ENCODE results near the gene VPS45.
A peak's percentile ranks its signal among the peaks of the same experiment; 100 is the strongest.

Gene VPS45

DNA sequence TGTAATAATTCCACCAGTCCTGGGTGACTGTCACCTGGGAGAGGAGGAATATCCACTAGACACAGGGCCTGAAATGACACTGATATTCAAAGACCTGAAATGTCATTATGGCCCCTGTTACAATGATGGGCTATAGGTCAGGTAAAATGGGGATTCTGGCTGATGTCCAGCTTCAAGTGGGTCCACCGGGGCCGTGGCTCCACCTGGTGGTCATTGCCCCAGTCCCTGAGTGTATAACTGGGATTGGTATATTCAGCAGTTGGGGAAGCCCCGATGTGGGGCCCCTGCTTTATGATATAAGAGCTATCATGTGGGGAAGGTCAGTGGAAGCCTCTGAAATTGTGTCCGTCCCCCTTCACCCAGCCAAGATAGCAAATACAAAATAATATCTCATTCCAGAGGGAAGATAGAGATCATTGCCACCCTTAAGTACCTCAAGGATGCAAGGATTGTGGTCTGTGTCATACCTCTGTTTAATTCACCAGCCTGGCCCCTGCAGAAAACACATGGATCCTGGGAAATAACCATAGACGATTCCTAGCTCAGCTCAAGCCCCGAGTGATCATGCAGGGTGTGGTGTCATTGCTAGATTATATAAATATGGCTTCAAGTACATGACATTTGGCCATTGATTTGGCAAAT, 101.5 kb downstream of the VPS45 start:
- H3K4me1 ChIP-seq (ENCODE audit: control insufficient read depth, low read depth, low read length) = no peaks in the 10 kb centered on the region
- WGBS (ENCODE audit: extremely low coverage, insufficient coverage, low lambda C conversion rate) = no CpG with 5 or more reads among the region's 6 CpGs

DNA sequence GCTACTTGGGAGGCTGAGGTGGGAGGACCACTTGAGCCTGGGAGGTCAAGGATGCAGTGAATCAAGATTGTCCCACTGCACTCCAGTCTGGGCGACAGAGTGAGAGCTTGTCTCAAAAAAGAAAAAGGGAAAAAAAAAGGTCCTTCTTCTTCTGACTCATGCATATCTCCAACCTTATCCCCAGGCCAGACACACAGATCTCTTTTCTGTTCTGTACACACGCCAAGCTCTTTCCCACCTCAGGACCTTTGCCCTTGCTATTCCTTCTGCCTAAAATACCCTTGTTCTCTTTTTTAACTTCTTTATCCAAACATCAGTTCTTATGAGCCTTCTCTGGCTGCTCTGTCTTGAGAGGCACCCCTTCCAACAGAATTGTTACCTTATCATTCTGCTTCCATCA, 104.2 kb downstream of the VPS45 start:
- no CpG with 5 or more reads among the region's 2 CpGs for WGBS (ENCODE audit: extremely low coverage, insufficient coverage, low lambda C conversion rate)
- Histone ChIP-seq H3K4me2 (ENCODE audit: low read length) (no peak overlapping the region), H2BK120ac (ENCODE audit: low read depth, low read length) (no peak overlapping the region), H3K36me3 (ENCODE audit: control insufficient read depth, insufficient read depth, low read length) (no peaks in the 10 kb centered on the region), H2AK5ac (ENCODE audit: low read length) (no peak overlapping the region), H3K79me1 (ENCODE audit: low read length) (no peaks in the 10 kb centered on the region), H3K27me3 (ENCODE audit: insufficient read depth, low read length, poor library complexity) (no peaks in the 10 kb centered on the region), H4K8ac (ENCODE audit: low read depth, low read length) (no peak overlapping the region), H3K18ac (ENCODE audit: low read length) (no peak overlapping the region), H2BK15ac (replicated peaks; ENCODE audit: low read depth) (no peak overlapping the region), H3K23ac (ENCODE audit: low read length) (no peak overlapping the region), H3K79me2 (ENCODE audit: control insufficient read depth, insufficient read depth, low read length) (no peaks in the 10 kb centered on the region), H2BK5ac (ENCODE audit: low read length) (no peak overlapping the region), H3K4me3 (ENCODE audit: low read length) (no peak overlapping the region), H3K4me1 (ENCODE audit: control insufficient read depth, low read depth, low read length) (no peaks in the 10 kb centered on the region), H4K5ac (ENCODE audit: low read length) (no peak overlapping the region), H3K27ac (ENCODE audit: low read depth, low read length) (no peak overlapping the region), H3K4ac (ENCODE audit: low read depth, low read length) (no peak overlapping the region), H3K9ac (ENCODE audit: low read length) (no peak overlapping the region), H3K56ac (ENCODE audit: low read length) (no peak overlapping the region)
- DNase-seq = no peak

More for the DNA sequence above, 101.5 kb downstream of the VPS45 start:
- H3K56ac ChIP-seq (ENCODE audit: low read length) = no peak overlapping the region
- H2BK120ac ChIP-seq (ENCODE audit: low read depth, low read length) = no peak overlapping the region
- no peak overlapping the region for H2BK5ac ChIP-seq (ENCODE audit: low read length)
- no peak overlapping the region for H2AK5ac ChIP-seq (ENCODE audit: low read length)
- H3K18ac ChIP-seq (ENCODE audit: low read length) = no peak overlapping the region
- no peak overlapping the region for H4K5ac ChIP-seq (ENCODE audit: low read length)
- no peak overlapping the region for H3K9ac ChIP-seq (ENCODE audit: low read length)
- no peak overlapping the region for H3K23ac ChIP-seq (ENCODE audit: low read length)
- no peaks in the 10 kb centered on the region for H3K27me3 ChIP-seq (ENCODE audit: insufficient read depth, low read length, poor library complexity)
- no peak overlapping the region for H3K4me2 ChIP-seq (ENCODE audit: low read length)
- H3K4ac ChIP-seq (ENCODE audit: low read depth, low read length) = no peak overlapping the region
- H3K79me2 ChIP-seq (ENCODE audit: control insufficient read depth, insufficient read depth, low read length) = no peaks in the 10 kb centered on the region
- H4K8ac ChIP-seq (ENCODE audit: low read depth, low read length) = no peak overlapping the region
- H3K79me1 ChIP-seq (ENCODE audit: low read length) = no peaks in the 10 kb centered on the region
- H3K27ac ChIP-seq (ENCODE audit: low read depth, low read length) = no peak overlapping the region
- no peak overlapping the region for H2BK15ac ChIP-seq (replicated peaks; ENCODE audit: low read depth)
- peak; percentile 66 for DNase-seq
- H3K36me3 ChIP-seq (ENCODE audit: control insufficient read depth, insufficient read depth, low read length) = no peaks in the 10 kb centered on the region
- no peak overlapping the region for H3K4me3 ChIP-seq (ENCODE audit: low read length)

GRCh38 chr1:150173141-150173585, 105.6 kb downstream of the VPS45 start:
- no peaks in the 10 kb centered on the region for H3K4me1 ChIP-seq (ENCODE audit: control insufficient read depth, low read depth, low read length)
- H3K18ac ChIP-seq (ENCODE audit: low read length) = no peak overlapping the region
- no CpG with 5 or more reads among the region's 7 CpGs for WGBS (ENCODE audit: extremely low coverage, insufficient coverage, low lambda C conversion rate)
- H2BK120ac ChIP-seq (ENCODE audit: low read depth, low read length) = no peak overlapping the region
- H3K4me2 ChIP-seq (ENCODE audit: low read length) = no peak overlapping the region
- no peaks in the 10 kb centered on the region for H3K79me2 ChIP-seq (ENCODE audit: control insufficient read depth, insufficient read depth, low read length)
- H3K9ac ChIP-seq (ENCODE audit: low read length) = no peak overlapping the region
- H3K36me3 ChIP-seq (ENCODE audit: control insufficient read depth, insufficient read depth, low read length) = no peaks in the 10 kb centered on the region
- H3K79me1 ChIP-seq (ENCODE audit: low read length) = no peaks in the 10 kb centered on the region
- no peak overlapping the region for H3K56ac ChIP-seq (ENCODE audit: low read length)
- H3K4ac ChIP-seq (ENCODE audit: low read depth, low read length) = no peak overlapping the region
- no peak overlapping the region for H2AK5ac ChIP-seq (ENCODE audit: low read length)
- peak; percentile 57 for DNase-seq
- no peak overlapping the region for H2BK5ac ChIP-seq (ENCODE audit: low read length)
- H3K27me3 ChIP-seq (ENCODE audit: insufficient read depth, low read length, poor library complexity) = no peaks in the 10 kb centered on the region
- H3K27ac ChIP-seq (ENCODE audit: low read depth, low read length) = no peak overlapping the region
- no peak overlapping the region for H3K23ac ChIP-seq (ENCODE audit: low read length)
- H4K8ac ChIP-seq (ENCODE audit: low read depth, low read length) = no peak overlapping the region
- H3K4me3 ChIP-seq (ENCODE audit: low read length) = no peak overlapping the region
- H4K5ac ChIP-seq (ENCODE audit: low read length) = no peak overlapping the region
- H2BK15ac ChIP-seq (replicated peaks; ENCODE audit: low read depth) = no peak overlapping the region

- H2BK5ac ChIP-seq (ENCODE audit: low read length) = no peak overlapping the region
- H3K4me1 ChIP-seq (ENCODE audit: control insufficient read depth, low read depth, low read length) = no peaks in the 10 kb centered on the region
- H3K79me1 ChIP-seq (ENCODE audit: low read length) = no peaks in the 10 kb centered on the region
- no peak overlapping the region for H2AK5ac ChIP-seq (ENCODE audit: low read length)
- H3K4me2 ChIP-seq (ENCODE audit: low read length) = no peak overlapping the region
- no peaks in the 10 kb centered on the region for H3K36me3 ChIP-seq (ENCODE audit: control insufficient read depth, insufficient read depth, low read length)
- H3K18ac ChIP-seq (ENCODE audit: low read length) = no peak overlapping the region
- H2BK120ac ChIP-seq (ENCODE audit: low read depth, low read length) = no peak overlapping the region
- no peaks in the 10 kb centered on the region for H3K27me3 ChIP-seq (ENCODE audit: insufficient read depth, low read length, poor library complexity)
- no peak overlapping the region for H4K8ac ChIP-seq (ENCODE audit: low read depth, low read length)
- DNase-seq = no peak
- H4K5ac ChIP-seq (ENCODE audit: low read length) = no peak overlapping the region
- H3K79me2 ChIP-seq (ENCODE audit: control insufficient read depth, insufficient read depth, low read length) = no peaks in the 10 kb centered on the region
- no peak overlapping the region for H3K56ac ChIP-seq (ENCODE audit: low read length)
- H3K23ac ChIP-seq (ENCODE audit: low read length) = no peak overlapping the region
- no peak overlapping the region for H3K4ac ChIP-seq (ENCODE audit: low read depth, low read length)
- H3K27ac ChIP-seq (ENCODE audit: low read depth, low read length) = no peak overlapping the region
- no peak overlapping the region for H2BK15ac ChIP-seq (replicated peaks; ENCODE audit: low read depth)
- H3K4me3 ChIP-seq (ENCODE audit: low read length) = no peak overlapping the region
- H3K9ac ChIP-seq (ENCODE audit: low read length) = no peak overlapping the region
- no CpG with 5 or more reads among the region's 3 CpGs for WGBS (ENCODE audit: extremely low coverage, insufficient coverage, low lambda C conversion rate)
These were observed 109.0 kb downstream of the VPS45 start for GRCh38 chr1:150176593-150176992.

DNA sequence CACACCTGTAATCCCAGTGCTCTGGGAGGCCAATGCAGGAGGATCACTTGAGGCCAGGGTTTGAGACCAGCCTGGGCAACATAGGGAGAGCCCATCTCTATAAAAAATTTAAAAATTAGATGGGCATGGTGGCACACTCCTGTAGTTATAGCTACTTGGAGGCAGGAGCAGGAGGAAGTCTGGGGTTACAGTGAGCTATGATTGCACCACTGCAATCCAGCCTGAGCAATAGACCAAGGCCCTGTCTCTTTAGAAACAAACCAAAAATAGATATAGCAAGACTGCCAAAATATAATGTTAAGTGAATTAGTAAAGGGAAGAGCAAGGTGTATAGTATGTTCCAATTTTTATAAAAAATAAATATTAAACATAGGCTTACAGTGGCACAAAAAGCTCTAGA, 111.0 kb downstream of the VPS45 start:
- Histone ChIP-seq H3K4me2 (ENCODE audit: low read length) (no peak overlapping the region), H3K9ac (ENCODE audit: low read length) (no peak overlapping the region), H3K79me1 (ENCODE audit: low read length) (no peaks in the 10 kb centered on the region), H2AK5ac (ENCODE audit: low read length) (no peak overlapping the region), H3K18ac (ENCODE audit: low read length) (no peak overlapping the region), H4K5ac (ENCODE audit: low read length) (no peak overlapping the region), H3K79me2 (ENCODE audit: control insufficient read depth, insufficient read depth, low read length) (no peaks in the 10 kb centered on the region), H3K4me1 (ENCODE audit: control insufficient read depth, low read depth, low read length) (no peaks in the 10 kb centered on the region), H2BK15ac (replicated peaks; ENCODE audit: low read depth) (no peak overlapping the region), H3K27me3 (ENCODE audit: insufficient read depth, low read length, poor library complexity) (no peaks in the 10 kb centered on the region), H2BK5ac (ENCODE audit: low read length) (no peak overlapping the region), H4K8ac (ENCODE audit: low read depth, low read length) (no peak overlapping the region), H3K27ac (ENCODE audit: low read depth, low read length) (no peak overlapping the region), H3K36me3 (ENCODE audit: control insufficient read depth, insufficient read depth, low read length) (no peaks in the 10 kb centered on the region), H3K4me3 (ENCODE audit: low read length) (no peak overlapping the region), H2BK120ac (ENCODE audit: low read depth, low read length) (no peak overlapping the region), H3K56ac (ENCODE audit: low read length) (no peak overlapping the region), H3K4ac (ENCODE audit: low read depth, low read length) (no peak overlapping the region), H3K23ac (ENCODE audit: low read length) (no peak overlapping the region)
- DNase-seq = no peak

DNA sequence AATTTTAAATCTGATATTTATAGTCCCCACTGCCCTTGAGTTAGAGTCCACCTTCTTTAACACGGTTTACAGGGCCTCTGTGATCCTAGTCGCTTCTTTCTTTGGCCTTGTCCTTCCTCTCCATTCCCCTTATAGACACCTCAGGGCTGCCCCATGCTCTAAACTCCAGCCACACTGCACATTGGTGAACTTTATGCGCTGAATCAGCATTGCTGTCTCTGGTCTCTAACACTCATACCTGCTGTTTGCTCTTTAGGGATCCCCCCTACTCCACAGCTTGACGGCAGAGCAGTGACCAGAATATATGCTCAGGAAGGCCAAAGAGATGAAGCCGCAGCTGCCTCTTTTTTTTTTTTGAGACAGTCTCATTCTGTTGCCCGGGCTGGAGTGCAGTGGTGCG, 112.3 kb downstream of the VPS45 start:
- Histone ChIP-seq H4K8ac (ENCODE audit: low read depth, low read length) (no peak overlapping the region), H3K4ac (ENCODE audit: low read depth, low read length) (no peak overlapping the region), H2BK5ac (ENCODE audit: low read length) (no peak overlapping the region), H2BK120ac (ENCODE audit: low read depth, low read length) (no peak overlapping the region), H3K27ac (ENCODE audit: low read depth, low read length) (no peak overlapping the region), H3K4me2 (ENCODE audit: low read length) (no peak overlapping the region), H2BK15ac (replicated peaks; ENCODE audit: low read depth) (no peak overlapping the region), H3K23ac (ENCODE audit: low read length) (no peak overlapping the region), H3K4me3 (ENCODE audit: low read length) (no peak overlapping the region), H3K79me2 (ENCODE audit: control insufficient read depth, insufficient read depth, low read length) (no peaks in the 10 kb centered on the region), H3K9ac (ENCODE audit: low read length) (no peak overlapping the region), H2AK5ac (ENCODE audit: low read length) (no peak overlapping the region), H3K79me1 (ENCODE audit: low read length) (no peaks in the 10 kb centered on the region), H3K18ac (ENCODE audit: low read length) (no peak overlapping the region), H4K5ac (ENCODE audit: low read length) (no peak overlapping the region), H3K56ac (ENCODE audit: low read length) (no peak overlapping the region), H3K36me3 (ENCODE audit: control insufficient read depth, insufficient read depth, low read length) (no peaks in the 10 kb centered on the region), H3K4me1 (ENCODE audit: control insufficient read depth, low read depth, low read length) (no peaks in the 10 kb centered on the region), H3K27me3 (ENCODE audit: insufficient read depth, low read length, poor library complexity) (no peaks in the 10 kb centered on the region)
- no CpG with 5 or more reads among the region's 7 CpGs for WGBS (ENCODE audit: extremely low coverage, insufficient coverage, low lambda C conversion rate)
- DNase-seq = no peak

Measured in mesendoderm (in vitro differentiated cells).